Dermis blood vessel endothelial cell (primary cell): ENCODE measurements around the gene KCNK18. TPM values are rescaled to one million over a fixed set of nuclear protein-coding genes. Genes with fewer than 3 reads are reported as not detected.

Experiments used
- DNase-seq: peaks from one replicate; pipeline ENCODE4 v3.0.0; 2010
- total RNA-seq: library from RNA; depleted of rRNA; stranded (reverse); fragments of >200 nt; gene quantifications from 2 replicates; pipeline ENCODE4 v1.2.3, GENCODE V29; 2014

KCNK18 gene
- not detected in 2 replicates for total RNA-seq

GRCh38 chr10:117197189-117197588, at the start of gene KCNK18:
TSS of gene KCNK18 (plus strand) at chr10:117197489. CDS start at chr10:117197489, 0 bp downstream.
- no peak for DNase-seq

GRCh38 chr10:117148284-117148683, 49.0 kb upstream of the KCNK18 start:
- DNase-seq, result no peak

- DNase-seq, result no peak
Measured at GRCh38 chr10:117152668-117153067, 44.6 kb upstream of the KCNK18 start.

GRCh38 chr10:117158297-117158696, 39.0 kb upstream of the KCNK18 start:
- no peak for DNase-seq

- no peak for DNase-seq
Measured at GRCh38 chr10:117159390-117159789, 37.9 kb upstream of the KCNK18 start.

- no peak for DNase-seq
Measured at GRCh38 chr10:117160567-117160966, 36.7 kb upstream of the KCNK18 start.

GRCh38 chr10:117161386-117162033, 35.8 kb upstream of the KCNK18 start:
- DNase-seq, result no peak

GRCh38 chr10:117162093-117163060, 34.9 kb upstream of the KCNK18 start:
- no peak for DNase-seq

- no peak for DNase-seq
Measured at GRCh38 chr10:117163061-117163953, 34.0 kb upstream of the KCNK18 start.

- DNase-seq, result no peak
Measured at GRCh38 chr10:117163954-117164548, 33.2 kb upstream of the KCNK18 start.

GRCh38 chr10:117164592-117165537, 32.4 kb upstream of the KCNK18 start:
- no peak for DNase-seq

- peak; percentile 71 for DNase-seq
Measured at GRCh38 chr10:117165538-117166417, 31.5 kb upstream of the KCNK18 start.

GRCh38 chr10:117166418-117167345, 30.6 kb upstream of the KCNK18 start:
- DNase-seq, result no peak

GRCh38 chr10:117167346-117167788, 29.9 kb upstream of the KCNK18 start:
- no peak for DNase-seq

- peak; percentile 62 for DNase-seq
Measured at GRCh38 chr10:117167789-117168674, 29.3 kb upstream of the KCNK18 start.

GRCh38 chr10:117168729-117169128, 28.6 kb upstream of the KCNK18 start:
- DNase-seq, result no peak

GRCh38 chr10:117169480-117169879, 27.8 kb upstream of the KCNK18 start:
- DNase-seq, result no peak

GRCh38 chr10:117170244-117170643, 27.0 kb upstream of the KCNK18 start:
- DNase-seq, result no peak
